Colonic mucosa (tissue), 4 donors: ENCODE measurements around the gene BRD3. TPM values are rescaled to one million over a fixed set of nuclear protein-coding genes. Genes with fewer than 3 reads are reported as not detected.

ENCODE experiments used
- DNase-seq: peaks from one replicate; pipeline ENCODE4 v3.0.0-alpha.2; 2020
- H3K27ac ChIP-seq: fragments of 200-600 bp; one replicate; pipeline ENCODE4 v1.8.0; 2021
- H3K27me3 ChIP-seq: fragments of 200-600 bp; one replicate; pipeline ENCODE4 v1.8.0; 2021
- H3K36me3 ChIP-seq: fragments of 200-600 bp; one replicate; pipeline ENCODE4 v1.8.0; 2021
- H3K4me1 ChIP-seq: fragments of 200-600 bp; one replicate; pipeline ENCODE4 v1.8.0; 2021; ENCODE audit warnings: mild to moderate bottlenecking
- H3K4me3 ChIP-seq: fragments of 200-600 bp; one replicate; pipeline ENCODE4 v1.8.0; 2021
- H3K9ac ChIP-seq, 2 donors: one replicate each; pipeline ENCODE4 v1.7.0; 2013; ENCODE audit warnings: control low read depth in 2 of 2, low read depth in 2 of 2, low read length in 2 of 2
- H3K9me3 ChIP-seq: fragments of 200-600 bp; one replicate; pipeline ENCODE4 v1.8.0; 2021
- CTCF ChIP-seq: fragments of 200-600 bp; IDR thresholded peaks from one replicate; pipeline ENCODE4 v1.8.0; 2022; ENCODE audit warnings: antibody characterized with exemption, mild to moderate bottlenecking
- intact Hi-C: fragments of 100-400 bp; cut with DNase I; formaldehyde crosslinking; loops from one replicate; pipeline ENCODE4 v1.14.1; 2022
- total RNA-seq, 2 donors: library from RNA; stranded (reverse); fragmentation: NEBNext Ultra II Directional in 1 of 2; extraction: Animal tissue kit (Norgen Biotek cat#: 25700) in 1 of 2; gene quantifications; one replicate each; pipeline ENCODE4 v1.2.1, GENCODE V29; 2021
- donor health status: healthy.
- donor health status: DM: no; HTN: no; CAD: no.
- donor health status: DM: no; HTN: no; CAD: no.

Gene BRD3
- total RNA-seq, 2 donors from 2014 or later = 26.8 to 50.9 TPM

DNA sequence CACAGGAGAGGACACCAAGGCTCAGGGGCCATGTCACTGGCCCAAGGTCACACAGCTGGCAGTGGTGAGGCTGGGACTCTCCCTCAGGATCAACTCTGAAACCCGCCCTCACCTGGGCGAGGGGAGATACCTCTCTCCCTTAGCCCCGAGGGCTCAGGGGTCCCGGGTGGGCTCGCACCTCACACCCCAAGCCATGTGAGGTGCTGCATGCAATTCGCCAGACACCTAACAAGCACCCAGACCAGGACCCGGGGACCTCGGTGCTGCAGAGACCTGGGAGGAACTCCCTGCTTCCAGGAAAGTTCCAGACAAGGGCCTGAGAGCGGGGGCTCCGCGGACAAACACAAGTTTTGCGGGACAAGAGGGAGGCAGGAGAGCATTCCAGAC lies 19.3 kb downstream of the BRD3 start:
- peaks cover 10% of the 10 kb centered on the region for H3K36me3 ChIP-seq
- no peaks in the 10 kb centered on the region for H3K9me3 ChIP-seq
- TF ChIP-seq CTCF = no peak
- no peaks in the 10 kb centered on the region for H3K27me3 ChIP-seq
- DNase-seq = no peak
- H3K9ac ChIP-seq = no peak overlapping the region
- no peak overlapping the region for H3K4me3 ChIP-seq
- H3K4me1 ChIP-seq = no peaks in the 10 kb centered on the region
- intact Hi-C loops = no loop called here
- H3K27ac ChIP-seq = no peak overlapping the region

GRCh38 chr9:134047868-134048581 lies 19.8 kb downstream of the BRD3 start:
- peaks cover 10% of the 10 kb centered on the region for H3K36me3 ChIP-seq
- no peaks in the 10 kb centered on the region for H3K4me1 ChIP-seq
- no peaks in the 10 kb centered on the region for H3K27me3 ChIP-seq
- no peak for TF ChIP-seq CTCF
- no peak overlapping the region for H3K27ac ChIP-seq
- no peaks in the 10 kb centered on the region for H3K9me3 ChIP-seq
- DNase-seq = no peak
- H3K4me3 ChIP-seq = no peak overlapping the region
- H3K9ac ChIP-seq = no peak overlapping the region
- intact Hi-C loops = no loop called here

- no peak for TF ChIP-seq CTCF
- Histone ChIP-seq H3K9ac (no peak overlapping the region), H3K4me3 (no peak overlapping the region), H3K4me1 (no peaks in the 10 kb centered on the region), H3K36me3 (peaks cover 10% of the 10 kb centered on the region), H3K27ac (no peak overlapping the region), H3K9me3 (no peaks in the 10 kb centered on the region), H3K27me3 (no peaks in the 10 kb centered on the region)
- intact Hi-C loops = no loop called here
- DNase-seq = no peak
Measured at GRCh38 chr9:134046894-134047681, 20.7 kb downstream of the BRD3 start.

DNA sequence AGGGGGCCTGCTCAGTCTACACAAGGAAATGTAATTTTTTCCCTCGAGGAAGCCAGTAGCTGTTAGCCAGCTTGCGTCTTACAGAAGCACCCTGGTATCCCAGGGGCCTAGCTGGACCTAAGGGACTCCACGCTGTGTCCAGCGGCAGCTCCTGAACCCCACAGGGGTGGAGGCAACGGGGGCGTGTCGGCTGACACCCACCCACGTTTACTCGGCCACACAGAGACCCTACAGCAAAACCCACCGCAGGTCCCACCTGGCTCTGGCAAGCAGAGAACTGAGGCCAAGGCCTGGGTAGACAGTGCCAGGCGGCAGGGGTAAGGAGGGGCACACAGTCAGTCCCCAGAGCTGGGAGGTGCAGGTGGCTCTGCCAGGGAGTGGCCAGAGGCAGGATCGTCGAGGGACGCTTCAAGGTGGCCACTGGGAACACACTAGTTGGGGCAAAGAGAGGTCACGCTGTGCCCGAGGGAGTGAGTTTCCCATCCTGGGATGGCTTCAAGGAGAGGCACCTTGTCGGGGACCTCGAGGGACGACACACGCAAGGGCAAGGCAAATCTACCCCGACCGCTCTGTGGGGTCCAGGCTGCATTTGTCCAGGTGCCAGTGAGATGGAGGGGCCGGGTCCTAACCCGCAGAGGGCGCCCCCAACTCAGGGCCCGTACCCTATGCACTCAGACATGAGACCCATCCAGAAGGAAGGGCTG lies 21.8 kb downstream of the BRD3 start:
- TF ChIP-seq CTCF = no peak
- intact Hi-C loops = no loop called here
- Histone ChIP-seq H3K27ac (no peak overlapping the region), H3K4me3 (no peak overlapping the region), H3K4me1 (peaks cover 2% of the 10 kb centered on the region), H3K27me3 (no peaks in the 10 kb centered on the region), H3K9ac (no peak overlapping the region), H3K36me3 (peaks cover 10% of the 10 kb centered on the region), H3K9me3 (no peaks in the 10 kb centered on the region)
- DNase-seq = no peak

DNA sequence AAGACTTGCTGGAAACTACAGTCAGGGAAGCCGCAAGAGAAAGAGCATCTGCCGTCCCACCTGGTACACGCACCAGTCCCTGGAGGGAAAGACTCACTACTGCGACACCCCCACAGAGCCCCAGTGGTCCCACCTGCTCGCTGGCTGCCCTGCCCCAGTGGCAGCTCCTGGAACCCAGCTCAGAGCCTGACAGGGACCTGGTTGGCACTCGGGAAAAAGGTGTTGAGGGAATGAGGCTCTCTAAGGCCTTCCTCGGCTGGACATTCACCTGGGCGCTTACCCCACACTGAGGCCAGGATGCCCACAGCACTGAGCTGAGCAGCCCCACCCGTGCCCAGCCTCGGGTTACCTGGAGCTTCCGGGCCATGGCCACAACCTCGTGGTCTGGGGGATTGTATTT lies 22.9 kb downstream of the BRD3 start:
- H3K4me1 ChIP-seq = peaks cover 4% of the 10 kb centered on the region
- no peaks in the 10 kb centered on the region for H3K27me3 ChIP-seq
- H3K4me3 ChIP-seq = no peak overlapping the region
- peaks cover 10% of the 10 kb centered on the region for H3K36me3 ChIP-seq
- no peak overlapping the region for H3K27ac ChIP-seq
- DNase-seq = no peak
- H3K9me3 ChIP-seq = no peaks in the 10 kb centered on the region
- intact Hi-C loops = no loop called here
- H3K9ac ChIP-seq = no peak overlapping the region
- TF ChIP-seq CTCF = no peak
